Mesendoderm (in vitro differentiated cells): ENCODE data around the gene NUBPL.

Experiments used
- DNase-seq: peaks from one replicate; pipeline ENCODE4 v3.0.0; 2013
- H2AK5ac ChIP-seq: 2 replicates; pipeline ENCODE4 v1.6.1; 2013; ENCODE audit warnings: low read length, inconsistent platforms
- H2BK120ac ChIP-seq: 2 replicates; pipeline ENCODE4 v1.6.1; 2013; ENCODE audit warnings: low read depth, mild to moderate bottlenecking, low read length, moderate library complexity, mixed read lengths
- H2BK15ac ChIP-seq: replicated peaks from 2 replicates; pipeline ENCODE4 v1.6.1; 2013; ENCODE audit warnings: low read depth, mild to moderate bottlenecking, moderate library complexity
- H2BK5ac ChIP-seq: 2 replicates; pipeline ENCODE4 v1.6.1; 2013; ENCODE audit warnings: low read length, inconsistent platforms
- H3K18ac ChIP-seq: 2 replicates; pipeline ENCODE4 v1.6.1; 2013; ENCODE audit warnings: mild to moderate bottlenecking, low read length, mixed read lengths
- H3K23ac ChIP-seq: one replicate; pipeline ENCODE4 v1.6.1; 2013; ENCODE audit warnings: low read length
- H3K27ac ChIP-seq: 2 replicates; pipeline ENCODE4 v1.5.1; 2013; ENCODE audit warnings: low read depth, mild to moderate bottlenecking, inconsistent platforms, low read length, moderate library complexity
- H3K27me3 ChIP-seq: 2 replicates; pipeline ENCODE4 v1.6.1; 2013; ENCODE audit warnings: low read length, control low read depth, mild to moderate bottlenecking, inconsistent platforms; ENCODE audit not compliant: insufficient read depth, poor library complexity
- H3K36me3 ChIP-seq: 2 replicates; pipeline ENCODE4 v1.6.1; 2013; ENCODE audit warnings: low read length, inconsistent platforms; ENCODE audit not compliant: control insufficient read depth, insufficient read depth
- H3K4ac ChIP-seq: one replicate; pipeline ENCODE4 v1.6.1; 2013; ENCODE audit warnings: low read depth, mild to moderate bottlenecking, low read length, moderate library complexity
- H3K4me1 ChIP-seq: 2 replicates; pipeline ENCODE4 v1.6.1; 2013; ENCODE audit warnings: low read depth, low read length, inconsistent platforms; ENCODE audit not compliant: control insufficient read depth
- H3K4me2 ChIP-seq: 2 replicates; pipeline ENCODE4 v1.6.1; 2013; ENCODE audit warnings: low read length
- H3K4me3 ChIP-seq: 2 replicates; pipeline ENCODE4 v1.5.1; 2013; ENCODE audit warnings: mild to moderate bottlenecking, low read length
- H3K56ac ChIP-seq: one replicate; pipeline ENCODE4 v1.6.1; 2013; ENCODE audit warnings: low read length
- H3K79me1 ChIP-seq: 2 replicates; pipeline ENCODE4 v1.6.1; 2013; ENCODE audit warnings: low read length, inconsistent platforms
- H3K79me2 ChIP-seq: 2 replicates; pipeline ENCODE4 v1.6.1; 2013; ENCODE audit warnings: mild to moderate bottlenecking, low read length; ENCODE audit not compliant: control insufficient read depth, insufficient read depth
- H3K9ac ChIP-seq: 2 replicates; pipeline ENCODE4 v1.6.1; 2013; ENCODE audit warnings: low read length, inconsistent platforms
- H4K5ac ChIP-seq: one replicate; pipeline ENCODE4 v1.6.1; 2013; ENCODE audit warnings: low read length
- H4K8ac ChIP-seq: one replicate; pipeline ENCODE4 v1.6.1; 2013; ENCODE audit warnings: low read depth, mild to moderate bottlenecking, control low read depth, low read length, moderate library complexity
- WGBS: extraction: QIAGEN DNeasy Blood & Tissue Kit; methylation state at CpG from one replicate; pipeline ENCODE4 v1.1.7; 2013; ENCODE audit warnings: low lambda C conversion rate, missing lambda C conversion rate; ENCODE audit not compliant: insufficient coverage; ENCODE audit errors: extremely low coverage; 5-methylcytosine and 5-hydroxymethylcytosine counted together

The NUBPL gene

DNA sequence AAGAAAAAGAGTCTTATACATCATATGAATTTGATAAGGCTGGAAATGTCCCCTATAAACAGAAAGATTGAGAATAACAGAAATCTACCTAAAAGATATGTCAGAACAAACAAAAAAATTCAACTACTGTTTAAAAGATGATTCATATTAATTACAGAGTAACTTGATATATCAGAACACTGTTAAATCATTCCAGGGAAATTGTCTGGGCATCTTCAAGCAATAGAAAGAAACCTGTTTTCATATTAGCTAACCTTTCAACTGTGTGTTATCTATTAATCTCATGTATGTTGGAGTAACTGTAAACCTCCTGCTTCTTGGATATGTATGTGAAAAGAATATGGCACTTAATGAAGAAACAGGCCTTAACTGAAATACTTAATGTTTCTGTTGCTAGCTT lies 96.7 kb downstream of the NUBPL start:
- Histone ChIP-seq H2BK15ac (no peak overlapping the region), H3K4me3 (no peak overlapping the region), H4K5ac (no peak overlapping the region), H3K27ac (no peak overlapping the region), H3K9ac (no peak overlapping the region), H3K27me3 (no peaks in the 10 kb centered on the region), H3K18ac (no peak overlapping the region), H3K4ac (no peak overlapping the region), H2BK120ac (no peak overlapping the region), H2BK5ac (no peak overlapping the region), H4K8ac (no peak overlapping the region), H3K4me1 (no peaks in the 10 kb centered on the region), H3K79me2 (no peaks in the 10 kb centered on the region), H3K56ac (no peak overlapping the region), H3K36me3 (no peaks in the 10 kb centered on the region), H3K79me1 (no peaks in the 10 kb centered on the region), H3K4me2 (no peak overlapping the region), H3K23ac (no peak overlapping the region), H2AK5ac (no peak overlapping the region)
- DNase-seq, result no peak

GRCh38 chr14:31659278-31659677 lies 98.1 kb downstream of the NUBPL start:
- Histone ChIP-seq H3K27me3 (no peaks in the 10 kb centered on the region), H4K8ac (no peak overlapping the region)
- WGBS, result no CpG with 5 or more reads among the region's 1 CpG

GRCh38 chr14:31660191-31660590 lies 99.0 kb downstream of the NUBPL start:
- no peak overlapping the region for H3K4me2 ChIP-seq
- no peaks in the 10 kb centered on the region for H3K79me1 ChIP-seq
- H3K36me3 ChIP-seq, result no peaks in the 10 kb centered on the region
- no peaks in the 10 kb centered on the region for H3K27me3 ChIP-seq
- H2BK120ac ChIP-seq, result no peak overlapping the region
- no peak overlapping the region for H2BK5ac ChIP-seq
- no peak overlapping the region for H4K8ac ChIP-seq
- H2AK5ac ChIP-seq, result no peak overlapping the region
- no peak overlapping the region for H3K18ac ChIP-seq
- no peak overlapping the region for H3K56ac ChIP-seq
- WGBS, result no CpG with 5 or more reads among the region's 3 CpGs
- no peak overlapping the region for H4K5ac ChIP-seq
- H3K4me3 ChIP-seq, result no peak overlapping the region
- H2BK15ac ChIP-seq, result no peak overlapping the region
- DNase-seq, result no peak
- H3K23ac ChIP-seq, result no peak overlapping the region
- H3K27ac ChIP-seq, result no peak overlapping the region
- no peak overlapping the region for H3K4ac ChIP-seq
- H3K9ac ChIP-seq, result no peak overlapping the region
- H3K4me1 ChIP-seq, result no peaks in the 10 kb centered on the region
- no peaks in the 10 kb centered on the region for H3K79me2 ChIP-seq

More at GRCh38 chr14:31659278-31659677, 98.1 kb downstream of the NUBPL start:
- no peak overlapping the region for H2BK5ac ChIP-seq
- H3K36me3 ChIP-seq, result no peaks in the 10 kb centered on the region
- H2AK5ac ChIP-seq, result no peak overlapping the region
- H3K4me1 ChIP-seq, result no peaks in the 10 kb centered on the region
- H3K18ac ChIP-seq, result no peak overlapping the region
- no peaks in the 10 kb centered on the region for H3K79me1 ChIP-seq
- H4K5ac ChIP-seq, result no peak overlapping the region
- no peak overlapping the region for H2BK15ac ChIP-seq
- H3K9ac ChIP-seq, result no peak overlapping the region
- no peak overlapping the region for H3K27ac ChIP-seq
- H2BK120ac ChIP-seq, result no peak overlapping the region
- H3K79me2 ChIP-seq, result no peaks in the 10 kb centered on the region
- no peak overlapping the region for H3K23ac ChIP-seq
- H3K4ac ChIP-seq, result no peak overlapping the region
- no peak overlapping the region for H3K4me3 ChIP-seq
- no peak overlapping the region for H3K4me2 ChIP-seq
- no peak for DNase-seq
- H3K56ac ChIP-seq, result no peak overlapping the region

GRCh38 chr14:31660728-31661127 lies 99.5 kb downstream of the NUBPL start:
- no peaks in the 10 kb centered on the region for H3K79me2 ChIP-seq
- no peak overlapping the region for H4K8ac ChIP-seq
- no peak overlapping the region for H3K27ac ChIP-seq
- no peak for DNase-seq
- no peak overlapping the region for H4K5ac ChIP-seq
- no peaks in the 10 kb centered on the region for H3K27me3 ChIP-seq
- no peak overlapping the region for H3K56ac ChIP-seq
- no peak overlapping the region for H3K9ac ChIP-seq
- no peak overlapping the region for H3K18ac ChIP-seq
- no peaks in the 10 kb centered on the region for H3K36me3 ChIP-seq
- H3K4me3 ChIP-seq, result no peak overlapping the region
- H3K4me1 ChIP-seq, result no peaks in the 10 kb centered on the region
- H3K23ac ChIP-seq, result no peak overlapping the region
- no peak overlapping the region for H3K4ac ChIP-seq
- H3K4me2 ChIP-seq, result no peak overlapping the region
- no peaks in the 10 kb centered on the region for H3K79me1 ChIP-seq
- no peak overlapping the region for H2BK15ac ChIP-seq
- no peak overlapping the region for H2BK5ac ChIP-seq
- no CpG with 5 or more reads among the region's 1 CpG for WGBS
- H2AK5ac ChIP-seq, result no peak overlapping the region
- H2BK120ac ChIP-seq, result no peak overlapping the region

DNA sequence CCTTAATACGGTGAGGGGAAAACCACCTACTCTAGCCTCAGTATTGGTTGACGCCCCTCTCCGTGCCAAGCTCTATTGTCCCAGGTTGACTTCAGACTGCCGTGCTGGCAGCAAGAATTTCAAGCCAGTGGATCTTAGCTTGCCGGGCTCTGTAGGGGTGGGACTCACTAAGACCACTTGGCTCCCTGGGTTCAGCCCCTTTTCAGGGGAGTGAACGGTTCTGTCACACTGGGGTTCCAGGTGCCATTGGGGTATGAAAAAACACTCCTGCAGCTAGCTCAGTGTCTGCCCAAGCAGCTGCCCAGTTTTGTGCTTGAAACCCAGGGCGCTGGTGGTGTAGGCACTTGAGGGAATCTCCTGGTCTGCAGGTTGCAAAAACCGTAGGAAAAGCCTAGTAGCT lies 107.1 kb downstream of the NUBPL start:
- no CpG with 5 or more reads among the region's 8 CpGs for WGBS
- Histone ChIP-seq H3K18ac (no peak overlapping the region), H3K4me1 (no peaks in the 10 kb centered on the region), H2BK5ac (no peak overlapping the region), H3K27ac (no peak overlapping the region), H3K4me2 (no peak overlapping the region), H3K56ac (no peak overlapping the region), H4K8ac (no peak overlapping the region), H3K36me3 (no peaks in the 10 kb centered on the region), H3K9ac (no peak overlapping the region), H3K4ac (no peak overlapping the region), H2AK5ac (no peak overlapping the region), H3K27me3 (no peaks in the 10 kb centered on the region), H3K4me3 (no peak overlapping the region), H4K5ac (no peak overlapping the region), H3K79me1 (no peaks in the 10 kb centered on the region), H2BK120ac (no peak overlapping the region), H3K79me2 (no peaks in the 10 kb centered on the region), H3K23ac (no peak overlapping the region), H2BK15ac (no peak overlapping the region)
- DNase-seq, result no peak

- Histone ChIP-seq H2AK5ac (no peak overlapping the region), H3K36me3 (no peaks in the 10 kb centered on the region), H3K4me1 (no peaks in the 10 kb centered on the region), H3K23ac (no peak overlapping the region), H4K5ac (no peak overlapping the region), H3K9ac (no peak overlapping the region), H3K79me2 (no peaks in the 10 kb centered on the region), H3K56ac (no peak overlapping the region), H3K79me1 (no peaks in the 10 kb centered on the region), H3K4me2 (no peak overlapping the region), H2BK5ac (no peak overlapping the region), H3K18ac (no peak overlapping the region), H2BK15ac (no peak overlapping the region), H3K27ac (no peak overlapping the region), H4K8ac (no peak overlapping the region), H2BK120ac (no peak overlapping the region), H3K4me3 (no peak overlapping the region), H3K4ac (no peak overlapping the region), H3K27me3 (no peaks in the 10 kb centered on the region)
- WGBS, result no CpG with 5 or more reads among the region's 3 CpGs
- DNase-seq, result no peak
These were observed 111.5 kb downstream of the NUBPL start for GRCh38 chr14:31672709-31673108.
